SKM-1 (cell line): ENCODE data around the gene CHRNA10.

Source experiments
- DNase-seq: peaks from one replicate; lab custom pipeline; 2025; ENCODE audit not compliant: unreplicated experiment; lab: John Stamatoyannopoulos, UW

Gene CHRNA10, protein sequence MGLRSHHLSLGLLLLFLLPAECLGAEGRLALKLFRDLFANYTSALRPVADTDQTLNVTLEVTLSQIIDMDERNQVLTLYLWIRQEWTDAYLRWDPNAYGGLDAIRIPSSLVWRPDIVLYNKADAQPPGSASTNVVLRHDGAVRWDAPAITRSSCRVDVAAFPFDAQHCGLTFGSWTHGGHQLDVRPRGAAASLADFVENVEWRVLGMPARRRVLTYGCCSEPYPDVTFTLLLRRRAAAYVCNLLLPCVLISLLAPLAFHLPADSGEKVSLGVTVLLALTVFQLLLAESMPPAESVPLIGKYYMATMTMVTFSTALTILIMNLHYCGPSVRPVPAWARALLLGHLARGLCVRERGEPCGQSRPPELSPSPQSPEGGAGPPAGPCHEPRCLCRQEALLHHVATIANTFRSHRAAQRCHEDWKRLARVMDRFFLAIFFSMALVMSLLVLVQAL

DNA sequence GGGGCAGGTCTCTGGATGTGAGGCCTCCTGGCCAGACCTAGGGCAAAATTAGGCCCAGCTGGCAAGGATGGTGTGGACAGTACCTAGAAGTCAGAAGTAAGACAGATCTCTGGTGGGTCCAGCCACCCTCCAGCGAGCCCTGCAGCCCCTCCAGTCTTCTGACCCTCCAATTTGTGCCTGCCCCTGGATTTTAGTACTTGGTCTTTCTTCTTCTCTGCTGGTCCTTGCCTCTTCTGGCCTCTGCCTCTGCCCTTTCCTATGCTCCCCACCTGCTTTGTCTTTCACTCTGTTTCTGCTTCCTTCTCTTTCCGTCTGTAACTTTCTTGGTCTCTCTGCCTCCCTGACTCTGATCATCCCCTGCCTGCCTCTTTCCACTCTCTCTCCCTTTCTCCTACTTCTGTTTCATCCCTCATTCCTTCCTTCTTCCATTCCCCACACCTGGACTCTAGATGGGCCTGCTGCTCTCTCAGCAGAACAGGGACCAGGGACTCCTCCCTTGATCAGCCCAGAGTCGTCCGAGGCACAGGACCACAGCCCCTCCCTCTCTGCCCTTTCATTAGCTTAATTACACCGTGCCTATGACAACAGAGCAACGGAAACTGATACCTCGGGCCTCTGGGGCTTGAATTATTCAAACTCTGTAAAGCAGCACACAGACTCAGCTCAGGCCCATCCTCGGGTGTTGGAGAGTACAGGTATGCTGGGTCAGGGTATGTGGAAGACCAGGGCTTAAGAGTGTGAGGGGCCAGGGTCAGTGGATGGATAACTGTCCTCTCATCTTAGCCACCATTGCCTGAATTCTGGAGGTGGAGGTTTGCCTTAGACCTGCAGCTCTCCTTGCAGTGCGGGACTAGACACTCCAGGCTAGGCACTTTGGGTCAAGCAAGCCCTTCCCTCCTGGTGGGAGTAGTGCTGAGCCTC lies at the start of gene CHRNA10:
Gene CHRNA10 (minus strand): TSS at position 51 of the 921 bp plus-strand sequence. CDS start 72 bp downstream, outside the sequence.
- DNase-seq, result no peak

DNA sequence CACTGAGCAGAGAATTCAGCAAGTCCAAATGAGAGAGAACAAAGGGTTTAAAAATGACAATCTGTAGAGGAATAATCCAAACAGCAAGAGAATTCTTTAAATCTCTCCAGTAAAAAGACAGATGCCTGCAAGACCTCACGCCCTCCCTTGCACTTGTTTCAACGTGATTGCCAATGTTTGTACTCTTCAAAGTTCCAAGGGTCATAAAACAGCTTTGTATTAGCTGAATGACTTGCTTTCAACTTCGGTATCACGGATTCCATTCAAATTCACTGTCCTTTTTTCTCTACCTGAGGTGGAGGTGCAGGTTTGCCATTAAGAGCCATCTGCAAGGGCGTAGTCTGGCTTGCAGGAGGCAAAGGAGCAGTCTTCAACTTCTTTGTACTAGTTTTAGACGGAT lies 41.1 kb upstream of the CHRNA10 start:
- no peak for DNase-seq

DNA sequence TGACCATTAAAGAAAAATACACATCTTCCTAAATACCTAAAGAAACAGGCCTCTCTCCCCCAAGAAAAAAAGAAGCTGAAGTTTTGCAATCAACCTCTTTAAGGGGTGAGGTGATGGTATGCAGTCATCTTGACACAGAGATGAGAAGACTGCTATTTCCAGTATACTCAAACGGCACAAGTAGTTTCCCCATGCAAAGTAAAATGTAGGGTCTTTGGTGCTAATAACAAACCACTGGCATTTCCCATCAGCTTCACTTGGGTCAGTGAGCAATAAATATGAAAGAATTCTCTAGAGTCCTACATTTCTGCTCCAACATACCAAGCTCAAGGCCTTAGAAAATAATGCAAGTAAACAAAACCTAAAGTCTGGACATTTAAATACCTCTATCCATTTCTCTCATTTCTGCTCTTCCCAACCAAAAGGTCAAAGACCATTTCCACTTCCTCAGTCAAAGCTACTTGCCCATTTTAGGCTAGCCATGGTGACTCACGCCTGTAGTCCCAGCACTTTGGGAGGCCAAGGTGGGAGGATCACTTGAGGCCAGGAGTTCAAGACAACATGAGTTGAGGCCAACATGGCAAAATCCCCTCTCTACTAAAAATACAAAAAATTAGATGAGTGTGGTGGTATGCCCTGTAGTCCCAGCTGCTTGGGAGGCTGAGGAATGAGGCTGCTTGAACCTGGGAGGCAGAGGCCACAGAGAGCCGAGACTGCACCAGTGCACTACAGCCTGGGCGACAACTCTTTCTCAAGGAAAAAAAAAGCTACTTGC lies 39.5 kb upstream of the CHRNA10 start:
- no peak for DNase-seq

DNA sequence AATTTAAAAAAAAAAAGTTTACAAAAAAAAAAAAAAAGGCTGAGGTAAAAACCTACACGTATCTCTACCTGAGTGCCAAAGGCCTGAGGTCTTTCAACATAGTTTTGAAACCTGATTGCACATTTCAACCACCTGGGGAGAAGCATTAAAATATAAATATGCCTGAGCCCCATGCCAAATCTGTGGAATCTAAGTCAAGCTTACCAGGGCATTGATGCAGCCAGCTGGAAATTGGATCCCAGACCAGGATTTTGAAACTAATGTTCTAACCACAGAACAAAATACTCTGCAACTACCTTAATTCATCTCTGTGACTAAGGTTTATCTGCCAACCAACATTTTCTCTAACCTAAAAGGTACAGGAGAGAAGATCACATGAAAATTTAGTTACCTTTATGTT lies 38.8 kb upstream of the CHRNA10 start:
- no peak for DNase-seq

DNA sequence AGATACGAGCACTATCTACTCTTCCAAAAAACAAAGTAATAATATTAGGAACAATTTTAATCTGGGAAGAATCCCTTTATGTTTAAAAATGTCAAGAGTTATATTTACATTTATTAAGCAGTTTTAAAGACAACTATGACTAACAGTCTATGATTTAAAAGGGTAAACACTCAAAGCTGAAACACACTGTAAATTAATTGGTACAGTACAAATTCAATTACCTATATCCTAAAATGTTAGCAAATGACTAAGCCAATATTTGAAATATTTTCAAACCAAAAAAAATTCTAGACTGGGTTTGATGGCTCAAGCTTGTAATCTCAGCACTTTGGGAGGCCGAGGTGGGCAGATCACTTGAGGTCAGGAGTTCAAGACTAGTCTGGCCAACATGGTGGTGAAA lies 36.0 kb upstream of the CHRNA10 start:
- DNase-seq, result no peak

DNA sequence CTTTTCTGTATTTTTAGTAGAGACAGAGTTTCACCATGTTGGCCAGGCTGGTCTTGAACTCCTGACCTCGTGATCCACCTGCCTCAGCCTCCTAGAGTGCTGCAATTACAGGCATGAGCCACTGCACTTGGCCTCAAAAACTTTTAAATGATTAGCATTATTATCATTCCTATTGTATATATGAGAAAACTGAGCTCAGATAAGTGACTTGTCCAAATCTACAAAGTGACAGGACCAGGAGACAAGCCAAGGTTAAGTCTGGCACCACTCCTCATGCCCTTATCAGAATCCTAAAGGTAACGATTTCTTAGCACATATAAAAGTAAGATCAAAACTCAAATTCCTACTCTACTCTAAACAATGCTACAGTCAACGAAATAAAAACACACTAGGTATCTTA lies 32.2 kb upstream of the CHRNA10 start:
- no peak for DNase-seq

DNA sequence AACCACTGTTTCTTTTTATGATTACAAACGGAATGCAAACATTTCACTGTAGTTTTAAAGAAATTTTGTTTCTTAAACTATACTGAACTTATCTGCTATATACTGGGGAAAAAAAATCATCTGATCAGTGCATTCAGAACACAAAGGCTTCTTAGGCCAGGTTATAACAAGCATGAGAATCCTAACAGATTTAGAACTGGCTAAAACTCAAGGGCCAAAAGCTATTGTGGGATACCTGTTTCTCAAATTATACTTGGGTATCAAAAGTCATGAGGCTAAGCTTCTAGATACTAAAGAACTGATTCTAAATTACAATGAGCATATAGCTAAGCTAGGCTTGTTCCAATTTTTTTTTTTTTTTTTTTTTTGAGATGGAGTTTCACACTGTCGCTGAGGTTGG lies 29.7 kb upstream of the CHRNA10 start:
- DNase-seq, result no peak

DNA sequence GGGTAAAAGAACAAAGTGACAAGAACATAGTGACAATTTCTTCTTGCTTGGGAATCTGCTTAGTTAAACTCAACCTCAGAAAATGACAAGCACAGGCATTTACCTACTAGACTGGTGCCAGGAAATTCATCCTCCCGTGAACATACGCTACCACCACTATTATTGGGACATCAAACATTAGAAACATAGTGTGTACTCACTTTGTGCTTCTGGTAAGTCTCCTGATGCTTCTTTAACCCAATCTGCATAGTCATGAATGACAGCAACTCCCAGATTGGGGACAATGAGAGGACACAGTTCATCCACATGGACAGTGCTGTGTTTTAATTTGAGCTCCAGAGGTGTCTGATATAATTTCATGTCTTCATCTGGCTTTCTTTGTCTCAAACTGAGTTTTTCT lies 29.2 kb upstream of the CHRNA10 start:
- DNase-seq, result no peak

DNA sequence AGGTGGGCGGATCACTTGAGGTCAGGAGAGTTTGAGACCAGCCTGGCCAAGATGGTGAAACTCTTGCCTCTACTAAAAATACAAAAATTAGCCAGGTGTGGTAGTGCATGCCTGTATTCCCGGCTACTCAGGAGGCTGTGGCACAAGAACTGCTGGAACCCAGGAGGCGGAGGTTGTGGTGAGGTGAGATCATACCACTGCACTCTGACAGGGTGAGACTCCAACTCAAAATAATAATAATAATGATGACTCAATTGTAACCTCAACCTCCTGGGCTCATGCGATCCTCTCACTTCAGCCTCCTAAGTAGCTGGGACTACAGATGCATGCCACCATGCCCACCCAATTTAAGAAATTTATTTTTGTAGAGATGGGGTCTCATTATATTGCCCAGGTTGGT lies 15.6 kb upstream of the CHRNA10 start:
- no peak for DNase-seq

DNA sequence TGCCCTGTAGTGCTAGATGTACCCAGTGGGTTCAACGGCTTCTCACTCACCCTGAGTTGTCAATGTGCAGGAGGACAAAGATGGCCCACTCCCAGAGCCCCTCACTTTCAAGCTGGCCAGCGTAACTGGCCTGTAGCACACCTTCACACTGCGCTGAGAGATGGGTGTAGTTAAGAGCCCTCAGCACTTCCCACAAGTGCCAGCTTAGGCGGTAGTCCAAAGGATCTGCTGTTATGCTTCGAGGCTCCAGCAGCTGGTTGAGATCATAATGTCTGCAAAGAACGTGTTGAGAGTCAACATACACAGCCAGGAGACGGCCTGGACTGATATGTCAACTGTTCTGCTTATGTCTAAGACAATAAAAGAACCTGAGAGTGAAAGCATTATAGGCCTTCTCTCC lies 14.7 kb upstream of the CHRNA10 start:
- no peak for DNase-seq

DNA sequence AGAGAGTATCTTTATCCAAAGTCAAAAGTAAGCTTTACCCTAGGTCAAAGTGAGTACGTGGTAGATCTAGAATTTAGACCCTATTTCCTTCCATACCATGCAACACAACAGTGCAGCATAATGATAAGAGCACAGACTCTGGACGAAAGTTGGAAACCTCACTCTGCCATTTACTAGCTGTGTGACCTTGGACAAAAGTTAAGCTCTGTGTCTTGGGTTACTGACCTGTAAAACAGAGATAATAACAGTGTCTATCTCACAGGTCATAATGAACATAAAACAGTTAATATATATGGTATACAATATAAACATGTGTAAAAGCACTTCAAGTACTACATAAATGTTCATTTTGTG lies 13.6 kb upstream of the CHRNA10 start:
- DNase-seq, result no peak

DNA sequence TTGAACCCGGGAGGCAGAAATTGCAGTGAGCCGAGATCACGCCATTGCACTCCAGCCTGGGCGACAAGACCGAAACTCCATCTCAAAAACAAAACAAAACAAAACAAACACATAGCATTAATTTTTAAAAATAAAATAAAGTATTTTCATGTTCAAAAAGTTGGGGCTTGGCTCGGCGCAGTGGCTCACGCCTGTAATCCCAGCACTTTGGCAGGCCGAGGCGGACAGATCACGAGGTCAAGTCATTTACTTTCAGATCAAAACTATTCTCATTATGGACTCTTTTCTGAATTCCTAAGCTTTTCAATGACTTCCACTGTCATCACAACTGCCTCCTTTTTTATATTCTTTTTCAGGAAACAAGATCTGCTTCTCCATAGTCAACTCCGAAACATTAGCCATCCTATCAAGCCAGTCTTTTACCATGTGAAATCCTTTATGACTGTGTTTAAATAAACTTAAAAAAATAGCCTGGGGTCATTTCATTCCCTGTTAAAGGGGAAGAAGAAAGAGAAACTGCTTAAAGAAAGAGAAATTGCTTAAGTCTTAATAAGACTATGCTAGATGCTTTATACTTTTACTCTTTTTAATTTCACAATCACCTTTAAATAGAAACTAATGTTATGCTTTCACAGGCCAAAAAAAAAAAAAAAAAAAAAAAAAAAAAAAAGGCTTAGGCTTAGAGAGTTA lies 13.1 kb upstream of the CHRNA10 start:
- no peak for DNase-seq

DNA sequence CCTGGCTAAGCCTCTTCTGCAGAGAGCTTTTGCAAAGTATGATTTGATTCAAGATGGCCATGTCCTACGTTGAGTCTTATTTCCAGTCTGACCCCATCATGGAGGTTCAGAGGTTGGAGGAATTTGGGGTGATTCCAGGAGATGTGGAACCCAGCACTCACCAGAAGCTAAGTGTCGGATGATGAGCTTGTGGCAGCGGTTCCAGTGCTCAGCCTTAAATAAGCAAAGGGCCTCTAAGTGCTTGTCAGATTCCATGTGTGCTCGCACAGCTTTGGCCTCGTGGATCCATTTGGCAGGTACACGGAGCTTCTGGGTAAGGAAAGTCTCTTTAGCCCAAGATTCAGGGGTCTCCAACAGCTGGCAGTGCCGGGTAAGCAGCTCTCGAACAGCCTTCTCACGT lies 11.9 kb upstream of the CHRNA10 start:
- DNase-seq, result no peak

DNA sequence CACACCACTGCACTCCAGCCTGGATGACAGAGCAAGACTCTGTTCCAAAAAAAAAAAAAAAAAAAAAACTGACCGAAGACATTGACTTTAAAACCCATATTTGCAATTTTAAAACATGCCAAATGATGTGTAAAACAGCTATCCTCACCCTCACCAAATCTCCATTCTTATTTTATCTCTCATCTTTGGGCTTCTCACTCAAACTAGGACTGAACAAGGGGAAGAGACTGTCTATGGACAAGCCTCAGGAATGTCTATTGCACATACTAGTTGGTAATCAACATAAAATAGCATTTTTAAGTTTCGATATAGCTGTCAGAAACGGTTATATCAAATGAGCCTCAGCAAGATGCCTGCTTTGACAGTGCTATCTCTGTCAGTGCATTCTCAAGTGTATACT lies 7.9 kb upstream of the CHRNA10 start:
- DNase-seq, result no peak

DNA sequence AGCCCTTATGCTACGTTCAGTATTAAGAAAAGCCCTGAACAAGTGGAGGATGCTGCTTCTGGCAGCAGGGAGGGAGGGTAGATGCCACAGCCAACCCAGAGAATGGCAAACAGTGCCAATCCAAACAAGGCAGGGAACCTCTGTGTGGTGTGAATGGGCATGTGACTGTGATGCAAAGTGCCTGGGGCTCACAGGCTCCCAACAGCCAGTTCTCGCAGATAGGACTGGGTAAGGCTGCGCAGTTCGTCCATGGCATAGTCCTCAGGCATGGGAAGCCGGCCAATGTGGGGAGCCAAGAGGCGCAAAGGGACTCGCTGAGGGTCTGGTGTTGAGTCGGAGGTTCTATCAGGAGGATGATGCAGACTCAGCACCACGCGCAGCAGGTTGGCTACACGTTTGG lies 4.8 kb upstream of the CHRNA10 start:
- no peak for DNase-seq

DNA sequence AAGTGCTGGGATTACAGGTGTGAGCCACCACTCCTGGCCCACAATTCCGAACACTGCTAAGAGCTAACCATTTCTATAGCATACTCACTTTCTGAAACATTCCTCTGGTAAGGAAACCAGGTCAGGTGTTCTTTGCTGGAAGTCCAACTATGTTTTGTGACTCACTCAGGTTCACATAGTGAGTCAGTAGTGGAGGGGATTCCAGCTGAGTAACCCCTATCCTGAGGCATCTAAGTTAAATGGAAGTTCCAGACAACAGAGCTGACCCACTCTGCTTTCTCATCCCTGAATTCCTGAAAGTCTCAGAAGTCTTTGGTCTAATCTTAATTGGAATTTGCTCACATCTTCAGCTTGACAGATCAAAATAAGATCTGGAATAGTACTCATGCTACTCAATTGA lies 3.0 kb upstream of the CHRNA10 start:
- no peak for DNase-seq

DNA sequence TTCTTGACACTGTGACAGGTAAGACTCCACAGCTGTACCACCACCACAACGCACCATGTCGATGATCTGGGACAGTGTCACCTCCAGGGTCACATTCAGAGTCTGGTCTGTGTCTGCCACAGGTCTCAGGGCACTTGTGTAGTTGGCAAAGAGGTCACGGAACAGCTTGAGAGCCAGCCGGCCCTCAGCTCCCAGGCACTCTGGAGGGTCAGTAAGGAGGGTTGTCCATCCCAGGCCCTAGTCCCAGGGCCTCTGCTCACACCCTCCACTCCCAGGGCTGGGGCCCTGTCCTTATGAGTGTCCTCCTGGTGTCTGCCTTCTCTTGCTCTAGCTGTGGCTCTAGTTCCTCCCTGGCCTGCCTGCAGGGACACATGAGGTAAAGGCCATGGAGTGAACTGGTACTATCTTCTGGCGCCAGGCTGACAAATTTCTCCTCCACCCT lies 1.4 kb downstream of the CHRNA10 start:
- no peak for DNase-seq

DNA sequence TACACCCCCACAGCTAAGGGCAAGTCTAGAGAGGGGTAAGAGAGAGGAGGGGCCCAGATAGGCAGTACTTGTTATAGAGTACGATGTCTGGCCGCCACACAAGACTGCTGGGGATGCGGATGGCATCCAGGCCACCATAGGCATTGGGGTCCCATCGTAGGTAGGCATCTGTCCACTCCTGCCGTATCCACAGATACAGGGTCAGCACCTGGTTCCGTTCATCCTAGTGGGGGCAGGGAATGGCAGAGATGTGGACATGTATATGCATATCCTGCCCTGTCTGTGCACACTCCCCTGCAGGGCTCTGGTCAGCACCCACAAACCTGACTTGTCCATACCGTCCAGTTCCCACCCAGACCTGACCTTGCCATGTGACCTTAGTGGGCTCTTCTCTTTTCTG lies 2.1 kb downstream of the CHRNA10 start:
- no peak for DNase-seq

DNA sequence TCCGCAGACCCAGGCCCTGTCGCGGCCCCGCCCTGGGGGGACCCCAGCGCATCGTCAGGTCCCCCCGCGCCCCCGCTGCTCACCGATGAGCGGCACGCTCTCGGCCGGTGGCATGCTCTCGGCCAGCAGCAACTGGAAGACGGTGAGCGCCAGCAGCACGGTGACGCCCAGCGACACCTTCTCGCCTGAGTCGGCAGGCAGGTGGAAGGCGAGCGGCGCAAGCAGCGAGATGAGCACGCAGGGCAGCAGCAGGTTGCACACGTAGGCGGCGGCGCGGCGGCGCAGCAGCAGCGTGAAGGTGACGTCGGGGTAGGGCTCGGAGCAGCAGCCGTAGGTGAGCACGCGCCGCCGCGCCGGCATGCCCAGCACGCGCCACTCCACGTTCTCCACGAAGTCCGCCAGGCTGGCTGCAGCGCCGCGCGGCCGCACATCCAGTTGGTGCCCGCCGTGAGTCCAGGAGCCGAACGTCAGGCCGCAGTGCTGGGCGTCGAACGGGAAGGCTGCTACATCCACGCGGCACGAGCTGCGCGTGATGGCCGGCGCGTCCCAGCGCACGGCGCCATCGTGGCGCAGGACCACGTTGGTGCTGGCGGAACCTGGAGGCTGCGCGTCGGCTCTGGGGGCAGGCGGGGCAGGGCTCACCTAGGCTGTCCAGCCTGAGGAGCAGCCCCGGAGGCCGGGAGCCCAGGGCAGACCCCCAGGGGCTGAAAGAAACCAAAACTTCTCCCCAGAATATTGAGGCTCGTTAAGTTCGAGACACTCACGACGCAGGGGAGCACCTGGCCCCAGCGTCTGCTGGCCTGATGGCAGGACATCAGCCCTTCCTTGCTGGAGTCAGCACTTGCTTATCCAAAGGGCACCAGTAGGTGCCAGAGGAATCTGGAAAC lies 3.8 kb downstream of the CHRNA10 start:
- no peak for DNase-seq

DNA sequence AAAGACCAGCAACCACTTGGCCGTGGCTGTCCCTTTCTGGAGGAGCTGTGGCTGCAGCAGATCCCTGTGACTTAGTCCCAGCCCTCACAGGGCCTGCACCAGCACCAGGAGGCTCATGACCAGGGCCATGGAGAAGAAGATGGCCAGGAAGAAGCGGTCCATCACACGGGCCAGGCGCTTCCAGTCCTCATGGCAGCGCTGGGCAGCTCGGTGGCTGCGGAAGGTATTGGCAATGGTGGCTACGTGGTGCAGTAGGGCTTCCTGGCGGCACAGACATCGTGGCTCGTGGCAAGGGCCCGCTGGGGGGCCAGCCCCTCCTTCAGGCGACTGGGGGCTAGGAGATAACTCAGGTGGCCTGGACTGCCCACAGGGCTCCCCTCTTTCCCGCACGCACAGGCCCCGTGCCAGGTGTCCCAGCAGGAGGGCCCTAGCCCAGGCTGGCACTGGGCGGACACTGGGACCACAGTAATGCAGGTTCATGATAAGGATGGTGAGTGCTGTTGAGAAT lies 5.1 kb downstream of the CHRNA10 start:
- DNase-seq, result no peak
